SJCRH30 (cell line): ENCODE measurements around the gene SUPT5H. TPM values are rescaled to one million over a fixed set of nuclear protein-coding genes. Genes with fewer than 3 reads are reported as not detected.

ENCODE experiments used
- DNase-seq, 2 experiments: peaks; one replicate each; pipeline ENCODE4 v3.0.0-alpha.2; 2015 to 2020
- H3K27ac ChIP-seq: fragments of 250-450 bp; sonication (Bioruptor Pico); 2 replicates; pipeline ENCODE4 v1.5.1; 2020; ENCODE audit warnings: mild to moderate bottlenecking, moderate library complexity
- H3K27me3 ChIP-seq: fragments of 250-450 bp; sonication (Bioruptor Pico); 2 replicates; pipeline ENCODE4 v1.5.1; 2020; ENCODE audit warnings: mild to moderate bottlenecking, moderate library complexity
- H3K36me3 ChIP-seq: fragments of 250-450 bp; sonication (Bioruptor Pico); 2 replicates; pipeline ENCODE4 v1.5.1; 2020; ENCODE audit warnings: mild to moderate bottlenecking, moderate library complexity
- H3K4me1 ChIP-seq: fragments of 250-450 bp; sonication (Bioruptor Pico); 2 replicates; pipeline ENCODE4 v1.5.1; 2020; ENCODE audit warnings: mild to moderate bottlenecking, moderate library complexity
- H3K4me3 ChIP-seq: fragments of 250-450 bp; sonication (Bioruptor Pico); 2 replicates; pipeline ENCODE4 v1.5.1; 2020; ENCODE audit warnings: mild to moderate bottlenecking, moderate library complexity
- H3K9me3 ChIP-seq: fragments of 250-450 bp; sonication (Bioruptor Pico); replicated peaks from 2 replicates; pipeline ENCODE4 v1.5.1; 2020; ENCODE audit warnings: mild to moderate bottlenecking, moderate library complexity
- total RNA-seq: library from RNA; depleted of rRNA; stranded (reverse); fragments of >200 nt; shearing (Covaris generic); gene quantifications from 2 replicates; pipeline ENCODE4 v1.2.3, GENCODE V29; 2014

The SUPT5H gene
- total RNA-seq, 1 experiment from 2014 or later: 106 TPM

DNA sequence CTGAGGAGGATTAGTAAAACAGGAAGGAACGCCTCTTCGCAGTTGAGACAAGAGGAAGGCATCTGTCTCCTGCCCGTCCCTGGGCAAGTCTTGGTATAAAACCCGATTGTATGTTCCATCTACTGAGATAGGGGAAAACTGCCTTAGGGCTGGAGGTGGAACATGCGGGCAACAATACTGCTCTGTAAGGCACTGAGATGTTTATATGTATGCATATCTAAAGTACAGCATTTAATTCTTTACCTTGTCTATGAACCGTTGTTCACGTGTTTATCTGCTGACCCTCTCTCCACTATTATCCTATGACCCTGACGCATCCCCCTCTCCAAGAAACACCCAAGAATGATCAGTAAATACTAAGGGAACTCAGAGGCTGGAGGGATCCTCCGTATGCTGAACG lies 34.5 kb downstream of the SUPT5H start:
- peak overlapping the region; percentile 73 for H3K27ac ChIP-seq
- no peaks in the 10 kb centered on the region for H3K27me3 ChIP-seq
- DNase-seq: peak in 1 of 2 experiments; percentile 63
- no peaks in the 10 kb centered on the region for H3K9me3 ChIP-seq
- H3K4me3 ChIP-seq: peak overlapping the region; percentile 93
- no peaks in the 10 kb centered on the region for H3K4me1 ChIP-seq
- peaks cover 19% of the 10 kb centered on the region; the same call in 1 of the 2 replicates for H3K36me3 ChIP-seq

GRCh38 chr19:39480337-39481228 lies 35.2 kb downstream of the SUPT5H start, which contains the start of gene TIMM50:
TIMM50 (plus strand) TSS chr19:39480838; CDS start chr19:39480854, 16 bp downstream.
- Histone ChIP-seq H3K4me3 (peak within 1 kb of the TSS; percentile 93), H3K27me3 (no peaks in the 10 kb centered on the region), H3K36me3 (peaks cover 16% of the 10 kb centered on the region; the same call in 1 of the 2 replicates), H3K4me1 (no peaks in the 10 kb centered on the region), H3K27ac (peak within 1 kb of the TSS; percentile 73), H3K9me3 (no peaks in the 10 kb centered on the region)
- DNase-seq: peak; percentile 100

DNA sequence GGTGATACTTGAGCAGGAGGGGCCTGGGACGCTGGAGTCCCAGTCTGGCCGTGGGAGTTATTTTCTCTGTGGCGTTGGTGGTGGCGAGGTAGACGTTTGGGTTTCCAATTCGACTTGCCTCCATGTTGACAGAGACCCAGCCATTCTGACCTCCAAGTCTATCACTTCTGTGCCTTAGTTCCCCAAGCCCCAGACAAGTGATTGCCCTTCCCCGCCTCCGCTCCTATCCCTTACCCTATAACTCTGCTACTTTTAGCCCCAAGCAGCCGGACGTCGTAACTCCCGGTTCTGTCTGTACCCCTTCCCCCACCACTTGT lies 35.8 kb downstream of the SUPT5H start:
- no peaks in the 10 kb centered on the region for H3K27me3 ChIP-seq
- H3K9me3 ChIP-seq: no peaks in the 10 kb centered on the region
- H3K36me3 ChIP-seq: peaks cover 16% of the 10 kb centered on the region; the same call in 1 of the 2 replicates
- DNase-seq: no peak
- no peaks in the 10 kb centered on the region for H3K4me1 ChIP-seq
- peak overlapping the region; percentile 73 for H3K27ac ChIP-seq
- peak overlapping the region; percentile 93 for H3K4me3 ChIP-seq

GRCh38 chr19:39481676-39482075 lies 36.3 kb downstream of the SUPT5H start:
- Histone ChIP-seq H3K36me3 (peaks cover 21% of the 10 kb centered on the region), H3K27me3 (no peaks in the 10 kb centered on the region), H3K4me3 (peak overlapping the region; percentile 93), H3K4me1 (no peaks in the 10 kb centered on the region), H3K9me3 (no peaks in the 10 kb centered on the region), H3K27ac (no peak overlapping the region; the same call in 1 of the 2 replicates)
- DNase-seq: no peak

DNA sequence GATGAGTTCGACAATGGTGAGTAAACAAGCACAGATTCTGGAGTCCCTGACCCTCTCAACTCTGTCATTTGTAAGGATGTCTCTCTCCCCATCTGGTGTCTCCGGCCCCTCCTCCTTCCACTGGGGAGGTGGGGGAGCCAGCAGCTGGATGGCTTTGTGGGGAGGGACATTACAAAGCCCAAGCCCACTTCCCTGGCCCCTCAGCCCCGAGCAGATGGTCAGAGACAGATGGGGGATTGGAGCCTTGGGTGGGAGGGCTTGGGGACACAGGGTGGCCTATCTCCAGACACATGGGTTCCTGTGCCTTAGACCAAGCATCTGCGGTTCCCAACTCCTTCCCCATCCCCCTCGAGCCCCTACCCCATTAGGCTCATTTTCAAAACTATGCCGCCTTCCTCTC lies 37.8 kb downstream of the SUPT5H start:
- Histone ChIP-seq H3K4me3 (no peak overlapping the region), H3K27ac (no peak overlapping the region), H3K27me3 (no peaks in the 10 kb centered on the region), H3K4me1 (no peaks in the 10 kb centered on the region), H3K9me3 (no peaks in the 10 kb centered on the region), H3K36me3 (peaks cover 36% of the 10 kb centered on the region)
- DNase-seq: no peak

DNA sequence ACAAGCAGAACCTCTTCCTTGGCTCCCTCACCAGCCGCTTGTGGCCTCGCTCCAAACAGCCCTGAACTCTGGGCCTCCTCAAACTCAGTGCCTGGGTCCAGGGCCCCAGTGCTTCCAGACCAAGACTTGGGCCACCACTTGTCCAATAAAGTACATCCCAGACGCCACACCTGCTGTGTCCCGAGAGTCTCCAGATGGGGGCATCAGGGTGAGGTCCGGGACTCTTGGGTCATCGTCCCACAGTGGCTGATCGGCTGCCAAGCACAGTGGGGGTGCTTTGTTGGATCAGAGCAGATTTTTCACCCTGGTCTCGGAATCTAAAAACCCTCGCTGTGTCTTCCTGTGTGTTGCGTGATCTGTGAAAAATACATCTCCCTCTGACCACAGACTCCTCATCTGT lies 44.4 kb downstream of the SUPT5H start:
- H3K27me3 ChIP-seq: no peaks in the 10 kb centered on the region
- H3K4me3 ChIP-seq: no peak overlapping the region
- peaks cover 52% of the 10 kb centered on the region for H3K36me3 ChIP-seq
- H3K27ac ChIP-seq: no peak overlapping the region
- H3K9me3 ChIP-seq: no peaks in the 10 kb centered on the region
- H3K4me1 ChIP-seq: no peaks in the 10 kb centered on the region
- no peak for DNase-seq

DNA sequence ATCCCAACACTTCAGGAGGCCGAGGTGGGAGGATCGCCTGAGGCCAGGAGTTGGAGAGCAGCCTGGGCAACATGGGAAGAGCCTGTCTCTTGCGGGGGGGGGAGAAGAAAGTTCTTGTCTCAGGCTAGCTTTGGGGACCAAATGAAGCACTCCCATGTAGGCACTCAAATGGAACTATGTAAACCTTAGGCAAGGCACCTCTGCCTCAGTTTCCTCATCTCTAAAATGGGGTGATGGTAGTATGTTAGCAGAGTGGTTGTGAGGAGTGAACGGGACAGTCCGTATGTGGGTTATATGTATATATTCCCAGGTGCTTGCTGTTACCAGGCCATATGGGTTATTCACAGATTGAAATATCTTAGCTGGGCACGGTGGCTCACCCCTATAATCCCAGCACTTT lies 46.8 kb downstream of the SUPT5H start:
- Histone ChIP-seq H3K4me1 (no peaks in the 10 kb centered on the region), H3K27ac (no peak overlapping the region), H3K9me3 (no peaks in the 10 kb centered on the region), H3K4me3 (no peak overlapping the region), H3K27me3 (no peaks in the 10 kb centered on the region), H3K36me3 (peaks cover 35% of the 10 kb centered on the region)
- no peak for DNase-seq

DNA sequence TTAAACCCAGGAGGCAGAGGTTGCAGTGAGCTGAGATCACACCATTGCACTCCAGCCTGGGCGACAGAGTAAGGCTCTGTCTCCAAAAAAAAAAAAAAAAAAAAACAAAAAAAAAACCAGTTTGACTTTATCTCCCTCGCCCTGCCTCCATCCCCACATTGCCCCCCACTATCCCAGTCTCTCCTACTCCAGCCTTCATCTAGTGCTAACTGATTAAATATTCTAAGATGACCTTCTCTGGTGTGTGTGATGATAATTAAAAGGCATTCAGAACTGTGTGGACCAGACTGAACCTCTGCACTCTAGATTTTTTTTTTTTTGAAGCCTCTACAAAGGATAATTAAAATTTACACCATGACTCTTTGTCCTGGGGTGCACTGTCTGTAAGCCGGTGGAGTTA lies 47.4 kb downstream of the SUPT5H start:
- DNase-seq: no peak
- no peaks in the 10 kb centered on the region for H3K27me3 ChIP-seq
- H3K4me1 ChIP-seq: no peaks in the 10 kb centered on the region
- no peak overlapping the region for H3K4me3 ChIP-seq
- no peak overlapping the region for H3K27ac ChIP-seq
- no peaks in the 10 kb centered on the region for H3K9me3 ChIP-seq
- H3K36me3 ChIP-seq: peaks cover 30% of the 10 kb centered on the region

GRCh38 chr19:39494661-39495060 lies 49.3 kb downstream of the SUPT5H start:
- Histone ChIP-seq H3K27me3 (peaks cover 9% of the 10 kb centered on the region), H3K4me1 (peaks cover 3% of the 10 kb centered on the region; the same call in 1 of the 2 replicates), H3K27ac (no peak overlapping the region), H3K9me3 (no peaks in the 10 kb centered on the region), H3K4me3 (no peak overlapping the region), H3K36me3 (peaks cover 11% of the 10 kb centered on the region)
- no peak for DNase-seq

DNA sequence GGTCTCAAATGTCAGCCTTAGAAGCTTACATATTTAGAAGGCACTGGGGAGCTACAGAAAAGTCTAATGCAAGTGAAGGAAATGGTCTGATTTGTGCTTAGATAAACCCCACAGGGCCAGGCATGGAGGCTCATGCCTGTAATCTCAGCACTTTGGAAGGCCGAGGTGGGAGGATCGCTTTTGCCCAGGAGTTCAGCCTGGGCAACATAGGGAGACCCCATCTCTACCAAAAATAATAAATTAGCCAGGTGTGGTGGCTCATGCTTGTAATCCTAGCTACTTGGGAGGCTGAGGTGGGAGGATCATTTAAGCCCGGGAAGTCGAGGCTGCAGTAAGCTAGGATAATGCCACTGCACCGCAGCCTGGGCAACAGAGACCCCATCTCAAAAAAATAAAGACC lies 50.7 kb downstream of the SUPT5H start:
- DNase-seq: no peak
- no peaks in the 10 kb centered on the region for H3K9me3 ChIP-seq
- H3K36me3 ChIP-seq: no peaks in the 10 kb centered on the region
- H3K27me3 ChIP-seq: peaks cover 10% of the 10 kb centered on the region
- peaks cover 3% of the 10 kb centered on the region; the same call in 1 of the 2 replicates for H3K4me1 ChIP-seq
- no peak overlapping the region for H3K4me3 ChIP-seq
- no peak overlapping the region for H3K27ac ChIP-seq

DNA sequence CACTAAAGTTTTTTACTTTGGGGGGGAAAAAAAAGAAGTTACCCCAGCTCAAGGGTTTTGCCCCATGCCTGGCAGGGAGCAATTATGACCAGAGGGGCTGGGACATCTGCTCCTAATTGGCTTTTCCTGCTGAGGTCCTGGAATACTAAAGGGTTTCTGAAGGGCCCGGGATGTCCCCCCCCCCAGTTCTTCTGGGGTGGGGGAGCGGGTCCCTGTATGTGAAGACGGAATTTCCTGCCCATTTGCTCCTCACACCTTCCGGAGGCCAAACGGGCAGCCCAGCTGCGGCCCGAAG lies 52.3 kb downstream of the SUPT5H start:
- DNase-seq: no peak
- H3K9me3 ChIP-seq: no peaks in the 10 kb centered on the region
- H3K27me3 ChIP-seq: peaks cover 10% of the 10 kb centered on the region
- H3K36me3 ChIP-seq: no peaks in the 10 kb centered on the region
- peaks cover 3% of the 10 kb centered on the region; the same call in 1 of the 2 replicates for H3K4me1 ChIP-seq
- no peak overlapping the region for H3K27ac ChIP-seq
- peak overlapping the region; percentile 36 for H3K4me3 ChIP-seq

DNA sequence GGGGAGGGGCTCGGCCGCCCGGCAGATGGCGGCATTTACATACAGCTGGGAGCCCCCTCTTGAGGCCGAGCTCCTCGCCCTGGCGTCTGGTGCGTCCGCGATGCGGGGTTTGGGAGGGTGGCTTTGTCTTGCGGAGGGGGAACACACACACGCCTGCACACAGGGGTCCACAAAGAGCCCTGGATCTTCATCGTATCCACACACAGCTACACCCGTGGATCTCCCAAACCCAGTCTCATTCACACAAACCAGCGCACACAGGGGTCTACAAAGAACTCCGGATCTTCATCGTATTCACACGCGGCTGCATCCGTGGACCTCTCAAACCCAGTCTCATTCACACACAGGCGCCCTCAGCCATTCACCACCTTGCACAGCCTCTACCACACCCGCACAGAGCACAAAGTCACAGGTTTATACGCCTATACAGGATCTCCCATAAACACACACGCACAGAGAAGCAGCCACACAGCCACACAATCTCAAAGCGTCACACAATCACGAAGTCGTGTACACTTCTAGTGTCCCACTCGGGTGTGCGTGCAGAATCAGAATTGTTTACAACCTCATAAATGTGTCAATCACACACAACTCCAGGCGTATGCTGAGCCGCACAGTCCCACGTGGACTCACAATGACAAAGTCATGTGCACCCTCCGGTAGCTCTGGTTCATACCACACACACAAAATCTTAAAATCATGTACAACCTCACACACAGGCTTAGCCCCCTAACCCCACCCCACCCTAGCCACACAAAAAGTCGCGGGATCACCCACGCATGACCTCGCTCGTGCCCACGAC lies 52.8 kb downstream of the SUPT5H start:
- Histone ChIP-seq H3K4me3 (peak overlapping the region; percentile 36), H3K36me3 (no peaks in the 10 kb centered on the region), H3K27ac (no peak overlapping the region), H3K9me3 (no peaks in the 10 kb centered on the region), H3K4me1 (peaks cover 3% of the 10 kb centered on the region; the same call in 1 of the 2 replicates), H3K27me3 (peaks cover 10% of the 10 kb centered on the region)
- DNase-seq: peak; percentile 84 to 85

DNA sequence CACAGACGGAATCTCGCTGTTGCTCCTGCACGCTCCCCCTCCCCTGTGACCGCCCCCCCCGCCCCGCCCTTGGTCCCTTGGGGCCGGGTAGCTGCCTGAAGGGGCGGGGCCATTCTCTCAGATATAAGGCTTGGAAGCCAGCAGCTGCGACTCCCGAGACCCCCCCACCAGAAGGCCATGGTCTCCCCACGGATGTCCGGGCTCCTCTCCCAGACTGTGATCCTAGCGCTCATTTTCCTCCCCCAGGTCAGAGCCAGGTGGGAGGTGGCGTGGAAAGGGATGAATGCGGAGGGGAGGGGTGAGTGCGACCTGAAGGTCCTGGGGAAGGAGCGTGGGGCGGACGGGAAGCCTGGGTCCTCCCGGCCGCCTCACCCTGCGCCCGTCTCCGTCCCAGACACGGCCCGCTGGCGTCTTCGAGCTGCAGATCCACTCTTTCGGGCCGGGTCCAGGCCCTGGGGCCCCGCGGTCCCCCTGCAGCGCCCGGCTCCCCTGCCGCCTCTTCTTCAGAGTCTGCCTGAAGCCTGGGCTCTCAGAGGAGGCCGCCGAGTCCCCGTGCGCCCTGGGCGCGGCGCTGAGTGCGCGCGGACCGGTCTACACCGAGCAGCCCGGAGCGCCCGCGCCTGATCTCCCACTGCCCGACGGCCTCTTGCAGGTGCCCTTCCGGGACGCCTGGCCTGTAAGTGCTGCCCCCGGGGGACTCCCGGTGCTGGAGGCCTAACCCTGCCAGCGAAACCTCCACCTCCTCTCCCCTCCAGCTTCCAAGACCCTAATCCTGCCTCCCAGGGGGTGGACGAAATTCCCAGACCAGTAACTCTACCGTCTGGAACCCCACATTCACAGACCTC lies 53.6 kb downstream of the SUPT5H start, which contains the start of gene DLL3:
Gene DLL3, plus strand, starts transcription at position 150 of the 845 bp plus-strand sequence. Its CDS starts 28 bp downstream, at position 178.
- peak within 1 kb of the TSS; percentile 36 for H3K4me3 ChIP-seq
- peak; percentile 60 to 68 for DNase-seq
- H3K27me3 ChIP-seq: peaks cover 10% of the 10 kb centered on the region
- H3K4me1 ChIP-seq: peaks cover 3% of the 10 kb centered on the region; the same call in 1 of the 2 replicates
- no peak within 1 kb of the TSS for H3K27ac ChIP-seq
- H3K36me3 ChIP-seq: no peaks in the 10 kb centered on the region
- no peaks in the 10 kb centered on the region for H3K9me3 ChIP-seq

DNA sequence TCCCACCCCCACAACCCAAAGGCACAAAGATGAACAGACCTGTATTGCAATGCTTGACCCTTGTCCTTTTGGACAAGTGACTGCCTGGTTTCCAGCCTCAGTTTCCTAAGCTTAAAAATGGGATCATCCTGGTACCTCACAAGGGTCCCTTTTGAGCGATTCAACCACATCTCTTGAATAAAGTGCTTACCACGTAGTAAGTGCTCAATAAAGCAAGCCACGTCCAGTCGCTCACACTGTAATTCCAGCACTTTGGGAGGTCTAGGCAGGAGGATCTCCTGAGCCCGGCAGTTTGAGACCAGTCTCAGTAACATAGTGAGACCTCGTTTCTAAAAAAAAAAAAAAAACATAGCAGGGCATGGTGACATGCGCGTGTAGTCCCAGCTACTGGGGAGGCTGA lies 54.5 kb downstream of the SUPT5H start:
- H3K36me3 ChIP-seq: no peaks in the 10 kb centered on the region
- peaks cover 3% of the 10 kb centered on the region; the same call in 1 of the 2 replicates for H3K4me1 ChIP-seq
- no peak overlapping the region for H3K4me3 ChIP-seq
- H3K27me3 ChIP-seq: peaks cover 10% of the 10 kb centered on the region
- no peak for DNase-seq
- H3K27ac ChIP-seq: no peak overlapping the region
- H3K9me3 ChIP-seq: no peaks in the 10 kb centered on the region
